Activated effector memory CD4-positive, alpha-beta T cell treated with anti-CD3 and anti-CD28 coated beads, Interleukin-2, amount 50 U/mL, for 16 hours (primary cell): ENCODE measurements around the gene SPINK8.
"Not testable (repeated sequence)": the region's sequence is repeated elsewhere in the genome, so short reads cannot be mapped to it uniquely, and the experiment has no call there.

ENCODE experiments used
- DNase-seq: peaks from one replicate; pipeline ENCODE4 v3.0.0-alpha.2; 2020

SPINK8 gene

DNA sequence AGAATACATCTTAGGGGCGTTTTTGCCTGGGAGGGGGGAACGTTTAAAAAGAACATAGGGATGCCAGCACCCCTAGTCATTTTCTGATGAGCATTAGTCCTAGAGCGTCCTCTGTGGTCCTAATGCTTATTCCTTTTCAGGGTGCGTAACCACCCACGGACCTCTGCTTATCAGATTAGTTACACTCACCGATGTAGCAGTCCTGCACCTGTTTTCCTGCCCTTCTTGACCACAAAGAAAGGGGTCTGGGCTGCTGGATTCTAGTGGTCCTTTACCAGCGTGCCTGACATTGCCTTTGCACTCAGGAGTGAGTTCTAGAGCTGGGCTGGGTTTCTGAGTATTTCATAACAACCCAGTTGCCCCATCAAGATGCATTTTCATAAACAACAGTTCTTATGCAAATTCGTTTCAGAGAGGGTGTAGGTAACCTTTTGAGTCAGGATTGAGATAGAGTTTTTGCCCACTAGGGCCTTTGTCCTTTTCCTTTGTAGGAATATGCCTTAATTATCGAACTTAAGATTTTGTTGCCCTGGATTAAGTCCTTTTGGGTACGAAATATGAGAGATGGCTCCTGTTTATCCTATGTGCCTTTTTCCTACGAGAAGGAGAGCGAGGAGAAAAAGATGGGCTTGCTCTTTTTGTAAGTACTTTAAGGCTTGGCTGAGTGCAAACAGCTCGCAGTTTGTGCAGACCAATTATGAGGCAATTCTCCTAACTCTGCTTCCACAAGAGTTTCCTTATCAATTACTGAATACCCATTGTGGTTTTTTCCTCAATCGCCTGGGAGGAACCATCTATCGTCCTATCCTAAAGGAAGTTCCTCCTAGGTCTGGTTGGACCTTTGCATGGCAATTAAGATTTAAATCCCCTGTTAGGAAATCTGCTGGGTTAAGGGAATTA, at the start of gene SPINK8:
Gene SPINK8 (minus strand): TSS at position 316 of the 900 bp plus-strand sequence. CDS start 5,320 bp downstream, outside the sequence.
- not testable (repeated sequence) for DNase-seq

DNA sequence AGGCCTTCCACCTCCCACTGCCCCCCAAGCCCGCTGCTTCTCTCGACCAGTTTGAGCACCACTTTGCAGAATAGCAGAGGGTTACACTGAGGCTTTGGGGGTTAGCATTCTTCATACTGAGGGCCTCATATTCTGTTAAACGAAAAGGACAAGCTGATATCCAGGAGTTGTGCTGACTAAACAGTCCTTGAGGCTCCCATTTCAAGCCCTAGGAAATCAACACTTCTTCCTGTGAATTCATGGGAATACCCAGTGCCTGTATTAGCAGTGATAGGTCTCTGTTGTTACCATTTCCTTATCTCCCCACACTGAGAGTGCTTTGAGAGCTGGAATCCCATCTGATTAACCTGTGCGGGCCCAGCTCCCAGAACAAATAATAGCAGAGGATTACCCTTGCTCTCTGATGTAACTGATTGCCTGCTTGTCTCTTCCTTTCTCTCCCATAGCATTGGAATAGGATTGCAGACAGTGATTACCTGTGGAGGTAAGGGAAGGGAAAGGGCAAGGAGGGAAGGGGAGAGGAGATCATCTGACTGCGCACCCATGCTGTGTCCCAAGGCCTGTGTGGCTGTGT, 39.5 kb upstream of the SPINK8 start:
- DNase-seq = no peak

GRCh38 chr3:48372377-48372770, 38.9 kb upstream of the SPINK8 start:
- no peak for DNase-seq

DNA sequence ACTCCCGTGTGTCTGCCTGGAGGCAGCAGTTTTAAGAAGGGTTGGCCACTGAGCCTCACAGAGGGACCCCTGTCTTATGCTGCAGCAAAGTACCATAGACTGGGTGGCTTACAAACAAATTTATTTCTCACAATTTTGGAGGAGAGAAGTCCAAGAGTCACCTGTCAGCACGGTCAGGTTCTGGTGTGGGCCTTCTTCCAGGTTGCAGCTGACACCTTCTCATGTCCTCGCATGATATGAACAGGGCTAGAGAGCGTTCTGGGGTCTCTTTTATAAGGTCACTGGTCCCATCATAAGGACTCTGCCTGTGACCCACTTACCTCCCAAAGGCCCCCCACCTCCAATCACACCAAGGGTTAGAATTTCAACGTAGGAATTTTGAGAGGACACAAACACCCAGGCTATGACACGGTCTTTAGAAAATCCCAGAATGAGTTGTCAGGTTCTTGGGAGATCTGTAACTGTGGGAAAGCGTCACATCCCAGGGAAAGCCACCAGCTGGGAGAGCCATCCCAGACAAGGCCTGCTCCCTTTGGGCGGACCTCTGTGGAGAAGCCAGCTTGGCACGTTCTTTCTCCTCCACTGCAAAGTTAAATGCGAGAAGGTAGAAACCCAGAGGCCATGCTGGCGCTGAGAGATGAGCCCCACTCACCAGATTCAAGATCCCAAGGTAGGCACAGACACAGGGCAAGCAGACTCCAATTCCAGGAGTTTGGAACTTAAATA, 38.4 kb upstream of the SPINK8 start, which contains the start of gene FBXW12:
Gene FBXW12 (plus strand): TSS at position 569 of the 726 bp plus-strand sequence. CDS start 549 bp downstream, outside the sequence.
- no peak for DNase-seq

DNA sequence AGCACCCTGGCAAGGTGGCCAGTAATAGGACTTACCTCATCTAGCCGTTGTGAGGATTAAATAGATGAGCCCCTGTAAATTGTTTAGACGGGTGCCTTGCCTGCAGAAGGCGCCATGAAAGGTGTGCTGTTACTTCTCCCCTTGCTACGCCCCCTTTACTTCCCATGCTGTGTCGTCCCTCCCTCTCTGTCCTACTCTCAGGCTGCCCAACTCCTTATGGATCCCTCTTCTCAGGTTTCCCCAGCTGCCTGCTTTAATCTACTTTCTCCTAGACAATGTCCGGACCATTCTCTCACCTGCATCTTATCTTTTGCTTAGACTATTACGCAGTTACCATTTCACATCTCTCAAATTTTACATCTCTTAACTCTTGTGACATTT, 36.9 kb upstream of the SPINK8 start:
- no peak for DNase-seq

GRCh38 chr3:48369693-48370332, 36.4 kb upstream of the SPINK8 start:
- no peak for DNase-seq

DNA sequence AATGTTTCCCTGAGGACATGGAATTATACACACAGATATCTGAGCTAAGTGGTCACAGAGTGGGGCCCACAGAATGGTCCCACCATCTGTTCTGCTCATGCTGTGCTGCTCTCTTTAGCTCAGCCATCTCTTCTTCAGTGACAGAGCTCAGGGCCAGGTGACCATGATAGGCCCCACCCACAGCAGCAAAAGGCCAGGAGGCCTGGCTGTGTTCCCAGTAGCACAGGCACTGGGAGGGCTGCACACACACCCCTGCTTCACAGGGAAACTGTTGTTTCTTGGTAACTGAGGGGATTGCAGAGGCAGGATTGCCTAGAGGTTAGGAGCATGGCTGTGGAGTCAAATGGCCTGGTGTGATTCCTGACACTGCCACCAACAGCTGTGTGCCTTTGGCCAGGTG, 33.7 kb upstream of the SPINK8 start:
- DNase-seq = no peak

GRCh38 chr3:48364840-48365239, 31.4 kb upstream of the SPINK8 start:
- no peak for DNase-seq

DNA sequence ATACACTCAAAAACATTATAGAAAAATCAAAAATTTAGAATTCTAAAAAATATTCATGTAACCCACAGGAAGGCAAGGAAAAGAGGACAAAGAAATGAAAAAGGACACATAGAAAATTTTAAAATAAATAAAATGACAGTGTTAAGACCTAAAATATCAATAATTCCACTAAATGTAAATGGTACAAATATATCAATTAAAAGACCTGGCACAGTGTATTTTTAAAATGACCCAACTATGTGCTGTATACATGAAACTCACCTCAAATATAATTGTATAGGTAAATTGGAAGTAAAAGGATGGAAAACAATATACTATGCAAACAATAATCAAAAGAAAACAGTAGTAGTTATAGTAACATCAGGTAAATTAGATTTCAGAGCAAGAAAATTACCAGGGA, 28.5 kb upstream of the SPINK8 start:
- no peak for DNase-seq

DNA sequence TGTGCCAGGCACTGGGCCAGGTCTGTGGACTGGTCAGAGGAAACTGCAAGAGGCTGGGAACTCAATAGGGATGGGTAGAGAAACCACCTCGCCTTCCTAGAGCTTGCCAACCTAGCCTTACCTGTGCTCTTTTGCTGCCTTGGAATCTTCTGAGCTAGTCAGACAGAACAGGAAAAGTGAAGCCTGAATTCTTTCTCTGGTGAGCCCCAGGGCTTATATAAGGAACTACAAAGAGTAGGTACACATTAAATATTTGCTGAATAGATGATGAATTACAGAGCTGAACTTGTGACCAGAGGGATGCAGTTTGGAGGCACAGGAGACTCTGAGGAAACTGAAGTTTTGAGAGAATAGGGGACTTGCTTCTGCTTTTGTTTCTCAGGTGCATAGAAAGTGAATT, 23.0 kb upstream of the SPINK8 start:
- DNase-seq = no peak

DNA sequence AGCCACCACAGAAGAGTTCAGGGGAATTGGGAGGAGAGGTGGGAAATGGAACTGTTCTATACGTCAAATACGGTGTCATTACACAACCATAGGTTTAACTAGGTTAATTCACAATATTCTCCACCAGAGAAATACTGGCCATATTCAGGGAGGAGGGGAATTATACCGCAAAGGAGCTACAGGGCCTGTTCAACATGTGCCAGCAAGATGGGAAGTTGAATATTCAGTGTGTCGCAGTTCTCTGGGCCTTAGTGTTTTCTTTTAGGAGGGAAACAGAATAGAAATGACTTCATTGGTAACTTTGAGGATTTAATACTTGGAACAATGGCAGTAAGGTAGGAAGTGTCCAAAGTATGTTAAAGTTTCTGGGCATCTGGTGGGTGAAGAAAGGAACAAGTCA, 20.5 kb upstream of the SPINK8 start:
- DNase-seq = no peak

GRCh38 chr3:48352546-48352945, 19.1 kb upstream of the SPINK8 start:
- no peak for DNase-seq

DNA sequence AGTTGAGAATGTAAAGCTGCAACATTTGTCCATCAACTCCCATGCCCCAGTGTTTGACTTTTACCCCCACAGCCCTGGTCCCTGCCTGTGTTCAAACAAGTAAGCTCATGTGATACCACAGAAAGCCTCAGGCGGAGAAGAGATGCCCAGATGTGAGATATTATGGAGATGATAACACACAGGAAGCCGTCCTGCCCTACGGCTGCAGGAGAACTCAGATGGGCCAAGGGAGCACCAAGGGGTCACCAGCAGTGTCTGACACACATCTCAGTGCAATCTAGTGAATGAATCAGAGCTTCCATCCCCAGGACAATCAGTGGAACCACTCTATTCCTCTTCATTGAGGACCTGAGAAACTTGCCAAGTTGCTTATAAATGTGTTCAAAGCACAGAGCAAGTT, 14.0 kb upstream of the SPINK8 start:
- no peak for DNase-seq

DNA sequence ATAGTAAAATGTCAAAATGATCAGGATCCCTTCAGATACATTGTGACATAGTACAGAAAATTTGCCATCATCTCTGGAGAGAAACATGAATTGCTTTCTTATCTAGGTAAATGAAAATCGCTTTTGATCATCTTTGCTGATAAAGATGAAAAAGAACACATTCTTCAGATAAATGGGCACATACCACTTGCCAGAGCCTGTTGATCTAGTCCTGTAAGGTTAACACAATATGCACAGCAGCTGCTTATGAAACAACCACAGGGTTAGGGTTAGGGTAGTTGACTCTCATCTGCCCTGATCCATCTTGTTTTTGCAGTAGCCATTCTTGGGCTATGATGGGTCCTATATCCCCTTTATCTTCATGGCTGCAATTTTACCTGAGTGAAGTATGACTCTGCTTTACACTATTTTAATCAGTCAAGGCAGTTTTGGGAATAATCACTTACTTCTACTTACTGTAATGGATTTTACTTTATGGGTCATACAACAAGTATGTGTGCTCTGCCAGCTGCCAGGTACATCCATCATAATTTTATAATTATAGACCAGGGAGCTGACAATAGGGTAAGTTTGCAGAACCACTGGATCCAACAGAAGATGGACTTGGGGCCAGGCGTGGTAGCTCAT, 12.6 kb upstream of the SPINK8 start:
- DNase-seq = no peak

- no peak for DNase-seq
Measured at GRCh38 chr3:48344867-48345507, 11.5 kb upstream of the SPINK8 start.

DNA sequence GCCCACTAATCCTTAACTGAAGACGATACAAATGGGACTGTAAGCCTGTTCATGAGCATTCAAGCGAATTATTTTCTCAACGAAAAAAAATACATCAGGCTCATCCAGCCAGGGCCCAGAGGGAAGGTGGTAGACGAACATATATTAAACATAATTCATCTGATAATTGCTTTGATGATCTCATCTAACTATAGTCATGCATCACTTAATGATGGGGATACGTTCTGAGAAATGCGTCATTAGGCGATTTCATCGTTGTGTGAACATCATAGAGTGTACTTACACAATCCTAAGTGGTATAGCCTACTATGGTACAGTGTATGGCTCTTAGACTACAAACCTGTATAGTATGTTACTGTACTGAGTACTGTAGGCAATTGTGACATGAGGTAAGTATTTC, 10.0 kb upstream of the SPINK8 start:
- no peak for DNase-seq

DNA sequence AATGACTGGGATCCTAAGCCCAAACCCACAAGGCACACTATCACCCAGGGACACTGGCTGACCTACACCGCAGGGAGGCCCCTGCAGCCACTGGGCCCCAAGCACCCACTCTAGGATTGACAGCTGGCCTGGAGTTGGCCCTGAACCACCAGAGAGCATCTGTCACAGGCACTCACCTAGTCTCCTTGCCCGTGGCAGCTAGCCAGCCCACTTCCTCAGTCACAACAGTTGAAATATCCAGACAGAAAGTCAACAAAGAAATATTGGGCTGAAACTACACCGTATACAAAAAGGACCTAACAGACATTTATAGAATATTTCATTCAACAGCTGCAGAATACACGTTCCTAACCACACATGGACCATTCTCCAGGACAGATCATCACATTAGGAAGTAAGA, 5.2 kb upstream of the SPINK8 start:
- no peak for DNase-seq

DNA sequence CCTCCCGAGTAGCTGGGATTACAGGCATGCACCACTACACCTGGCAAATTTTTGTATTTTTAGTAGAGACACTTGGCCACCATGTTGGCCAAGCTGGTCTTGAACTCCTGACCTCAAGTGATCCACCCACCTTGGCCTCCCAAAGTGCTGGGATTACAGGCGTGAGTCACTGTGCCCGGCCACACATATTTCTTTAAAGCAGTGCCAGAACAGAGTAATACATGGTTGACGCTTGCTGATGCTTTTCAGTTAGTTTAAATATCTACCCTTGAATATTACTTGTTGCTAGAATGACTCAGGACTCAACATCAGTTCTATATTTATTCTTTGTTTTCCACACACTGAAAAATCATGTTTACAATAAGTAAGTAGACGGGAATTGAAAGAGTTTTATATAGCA, 4.1 kb upstream of the SPINK8 start:
- not testable (repeated sequence) for DNase-seq

DNA sequence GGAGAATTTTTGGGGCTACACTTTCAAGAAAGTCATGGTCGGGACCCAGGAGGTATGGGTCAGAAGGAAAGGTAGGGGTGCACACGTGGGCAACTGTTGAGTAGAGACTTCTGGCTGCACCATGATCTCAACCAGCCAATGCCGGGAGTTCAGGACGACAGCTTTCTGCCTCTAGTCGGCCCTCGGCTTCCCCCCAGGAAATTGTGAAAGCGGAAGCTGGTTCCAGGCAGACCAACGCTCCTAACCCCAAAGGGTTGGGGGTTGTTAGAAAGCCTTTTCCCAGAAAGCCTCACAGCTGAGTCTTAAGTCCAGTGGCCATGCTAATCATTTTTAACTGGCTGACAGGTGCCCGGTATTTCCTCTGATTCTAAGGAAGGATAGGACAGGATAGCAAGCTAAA, 1.8 kb upstream of the SPINK8 start:
- DNase-seq = not testable (repeated sequence)

- no peak for DNase-seq
Measured at GRCh38 chr3:48334605-48335004, 1.1 kb upstream of the SPINK8 start.

DNA sequence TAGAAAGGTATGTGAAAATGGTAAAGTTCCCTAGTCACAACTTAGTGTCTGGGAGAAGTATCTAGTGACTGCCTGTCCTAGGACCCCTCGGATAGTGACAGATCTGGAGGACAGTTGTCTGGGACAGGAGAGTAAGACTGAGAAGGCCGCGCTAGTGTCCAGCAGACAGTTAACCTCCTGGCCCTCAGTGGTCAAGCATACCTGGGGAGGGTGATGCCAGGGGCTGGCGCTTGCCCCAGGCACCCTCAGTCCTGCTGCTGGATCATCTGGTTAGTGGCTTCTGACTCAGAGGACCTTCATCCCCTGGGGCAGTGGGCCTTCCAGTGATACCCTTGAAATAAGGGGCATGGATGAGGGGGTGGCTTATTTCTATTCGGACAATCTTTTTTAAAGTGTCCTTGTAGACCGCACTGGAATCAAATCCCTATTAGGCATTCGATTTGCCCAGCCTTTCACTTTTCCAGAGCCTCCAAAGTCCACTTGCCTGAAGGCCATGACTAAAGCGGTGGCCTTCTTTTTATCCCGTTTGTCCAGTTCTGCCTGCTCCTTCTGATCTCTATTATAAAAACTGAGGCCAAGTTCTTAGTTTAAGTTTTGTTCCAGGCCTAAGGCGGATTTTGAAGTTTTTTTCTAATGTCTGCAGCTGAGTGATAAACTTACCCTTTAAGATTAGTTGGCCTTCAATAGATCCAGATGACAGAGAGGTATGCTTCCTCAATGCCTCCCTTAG, 1.6 kb downstream of the SPINK8 start:
- DNase-seq = not testable (repeated sequence)
